NCI-H748 treated with DMSO at 0.1 percent for 48 hours (cell line): Measurements from ENCODE around the gene INTU.
A peak's percentile ranks its signal among the peaks of the same experiment; 100 is the strongest.
"Not testable (repeated sequence)": the region's sequence is repeated elsewhere in the genome, so short reads cannot be mapped to it uniquely, and the experiment has no call there.

Experiments used
- DNase-seq: peaks from one replicate; lab custom pipeline; 2025; lab: John Stamatoyannopoulos, UW

Gene INTU

DNA sequence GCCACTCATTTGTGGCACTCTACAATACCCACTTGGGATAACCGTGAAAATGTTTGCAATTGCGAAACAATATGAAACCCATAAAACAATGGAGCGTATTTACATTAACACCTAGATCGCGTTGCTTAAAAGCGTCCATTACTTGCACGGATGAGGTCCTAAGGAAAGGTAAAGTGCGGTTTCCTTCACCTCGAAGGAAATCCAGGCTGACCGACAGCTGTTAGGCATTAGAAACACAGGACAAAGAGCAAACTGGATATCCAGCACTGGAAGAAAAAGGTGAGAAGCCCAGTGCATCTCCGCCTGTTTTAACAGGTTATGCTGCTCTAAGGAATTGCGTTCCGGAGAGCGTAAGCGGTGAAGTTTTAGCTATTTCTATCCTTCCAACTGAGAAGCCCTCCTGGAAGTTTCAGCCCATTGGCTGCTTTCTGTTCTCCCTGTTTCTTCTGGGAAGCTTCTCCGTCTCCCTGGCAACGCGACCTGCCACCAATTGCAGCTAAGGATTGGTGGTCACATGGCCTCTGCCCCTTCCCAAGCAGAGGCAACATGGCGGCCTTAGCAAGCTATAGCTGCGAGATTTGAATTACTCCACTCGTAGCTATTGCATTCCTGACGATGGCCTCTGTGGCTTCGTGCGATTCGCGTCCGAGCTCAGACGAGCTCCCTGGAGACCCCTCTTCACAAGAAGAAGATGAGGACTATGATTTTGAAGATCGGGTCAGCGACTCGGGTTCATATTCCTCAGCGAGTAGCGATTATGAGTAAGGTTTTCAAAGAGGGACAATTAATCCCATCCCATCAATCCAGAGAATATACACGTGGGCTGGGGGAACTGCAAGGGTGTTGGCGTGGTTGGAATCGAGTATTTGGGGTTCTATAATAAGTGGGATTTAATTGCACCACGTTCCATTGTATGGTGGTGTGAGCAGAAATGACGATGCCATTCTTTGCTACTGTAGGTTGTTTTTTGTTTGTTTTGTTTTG is at the start of gene INTU:
TSS of gene INTU (plus strand) at position 538 of the 984 bp plus-strand sequence. CDS start at position 616, 78 bp downstream.
- peak; percentile 62 for DNase-seq

GRCh38 chr4:127586496-127586895 is 46.3 kb upstream of the INTU start:
- DNase-seq: not testable (repeated sequence)

DNA sequence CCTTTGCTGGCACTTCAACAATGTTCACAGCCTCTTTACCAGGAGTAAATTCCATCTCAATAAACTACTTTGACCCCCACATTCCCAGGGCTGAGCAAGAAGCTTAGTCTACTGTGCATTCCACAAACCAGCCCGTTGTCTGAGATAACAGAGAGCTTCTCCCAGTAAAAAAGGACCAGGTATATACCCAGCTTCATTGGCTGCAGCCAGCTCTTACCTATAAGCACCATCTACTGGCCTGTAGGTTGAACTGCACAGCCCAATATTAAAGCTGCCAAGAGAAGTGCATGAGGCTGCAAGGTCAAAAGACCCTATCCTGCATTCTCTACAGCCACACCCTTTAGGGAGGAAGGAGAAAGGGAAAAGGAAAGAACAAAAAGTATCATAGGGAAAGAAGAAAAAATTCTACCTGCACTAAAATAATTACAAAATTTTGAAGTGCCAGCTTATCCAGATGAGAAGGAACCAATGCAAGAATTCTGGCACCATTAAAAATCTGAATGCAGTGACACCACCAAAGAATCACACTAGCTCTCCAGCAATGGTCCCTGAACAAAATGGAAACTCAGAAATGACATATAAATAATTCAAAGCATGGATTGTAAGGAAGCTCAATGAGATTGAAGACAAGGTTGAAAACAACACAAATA is 45.7 kb upstream of the INTU start:
- peak; percentile 14 for DNase-seq

DNA sequence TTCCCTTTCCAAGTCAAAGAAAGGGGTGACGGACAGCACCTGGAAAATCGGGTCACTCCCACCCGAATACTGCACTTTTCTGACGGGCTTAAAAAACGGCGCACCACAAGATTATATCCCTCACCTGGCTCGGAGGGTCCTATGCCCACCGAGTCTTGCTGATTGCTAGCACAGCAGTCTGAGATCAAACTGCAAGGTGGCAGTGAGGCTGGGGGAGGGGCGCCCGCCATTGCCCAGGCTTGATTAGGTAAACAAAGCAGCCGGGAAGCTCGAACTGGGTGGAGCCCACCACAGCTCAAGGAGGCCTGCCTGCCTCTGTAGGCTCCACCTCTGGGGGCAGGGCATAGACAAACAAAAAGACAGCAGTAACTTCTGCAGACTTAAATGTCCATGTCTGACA is 43.6 kb upstream of the INTU start:
- not testable (repeated sequence) for DNase-seq

DNA sequence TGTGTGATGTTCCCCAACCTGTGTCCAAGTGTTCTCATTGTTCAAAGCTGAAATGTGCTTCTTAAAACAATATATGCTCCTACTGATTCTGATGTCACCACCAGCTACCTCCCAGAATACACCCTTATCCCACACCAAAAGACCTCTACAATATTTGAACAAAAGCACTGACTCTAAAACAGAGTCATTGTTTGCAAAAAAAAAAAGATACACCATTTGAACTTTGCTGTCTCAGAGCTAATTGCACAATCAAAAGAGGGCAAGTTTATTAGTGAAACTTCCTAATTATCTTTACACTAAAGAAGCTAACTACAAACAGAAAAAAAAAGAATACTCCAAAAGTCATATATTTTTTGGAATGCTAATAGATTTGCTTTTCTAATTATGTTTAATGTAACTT is 34.1 kb upstream of the INTU start:
- no peak for DNase-seq

DNA sequence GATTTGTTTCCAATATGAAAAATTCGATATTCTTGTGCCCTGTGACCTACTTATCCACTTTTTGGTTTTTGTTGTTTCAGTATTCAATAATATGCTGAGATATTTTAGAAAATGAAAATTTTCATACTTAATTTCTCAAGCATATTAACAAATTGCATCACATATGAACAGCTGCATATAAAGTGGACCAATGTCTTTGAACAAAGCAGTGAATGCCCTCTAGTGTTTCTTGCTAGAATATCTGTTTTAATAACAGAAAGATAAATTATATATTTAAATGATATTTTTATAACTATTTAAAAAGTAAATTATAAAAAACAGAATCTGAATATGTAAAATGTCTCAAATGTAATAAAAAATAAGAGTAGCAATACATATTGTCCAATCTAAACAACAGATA is 31.7 kb upstream of the INTU start:
- DNase-seq: no peak

DNA sequence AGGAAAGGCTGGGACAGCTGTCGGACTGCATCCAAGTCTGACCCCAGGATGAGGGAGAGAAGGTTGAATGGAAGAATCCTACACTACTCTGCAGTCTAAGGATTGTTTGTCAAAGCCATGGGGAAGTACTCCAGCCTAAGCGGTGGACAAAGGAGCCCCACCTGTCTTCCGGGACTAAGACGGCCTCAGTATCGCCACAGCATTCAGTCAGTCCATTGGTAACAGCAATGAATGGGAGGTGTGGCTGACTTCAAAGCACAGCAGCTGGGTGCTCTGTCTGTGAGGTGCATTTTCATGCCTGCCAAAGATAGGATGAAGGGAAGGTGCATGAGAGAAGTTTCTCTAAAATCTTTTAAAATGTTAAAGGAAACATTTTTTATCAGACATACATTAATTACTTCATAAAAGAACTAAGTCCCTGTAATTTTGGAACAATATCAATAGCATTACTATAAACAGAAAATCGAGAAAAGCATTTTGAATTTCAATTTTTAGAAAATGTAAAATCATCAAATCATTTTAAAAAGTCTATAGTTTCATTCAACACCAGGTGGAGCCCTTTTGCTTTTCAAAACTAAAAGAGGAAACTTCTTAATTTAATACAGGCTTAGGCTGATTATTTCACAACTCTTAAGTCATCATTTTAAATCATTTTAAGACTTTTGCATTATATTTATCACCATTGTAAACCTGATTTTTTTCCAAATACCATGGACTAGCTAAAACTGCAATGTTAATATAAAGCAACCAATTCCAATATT is 27.6 kb upstream of the INTU start:
- peak; percentile 69 for DNase-seq

GRCh38 chr4:127606823-127607222 is 25.9 kb upstream of the INTU start:
- DNase-seq: no peak

- DNase-seq: no peak
Measured at GRCh38 chr4:127609484-127609883, 23.3 kb upstream of the INTU start.

DNA sequence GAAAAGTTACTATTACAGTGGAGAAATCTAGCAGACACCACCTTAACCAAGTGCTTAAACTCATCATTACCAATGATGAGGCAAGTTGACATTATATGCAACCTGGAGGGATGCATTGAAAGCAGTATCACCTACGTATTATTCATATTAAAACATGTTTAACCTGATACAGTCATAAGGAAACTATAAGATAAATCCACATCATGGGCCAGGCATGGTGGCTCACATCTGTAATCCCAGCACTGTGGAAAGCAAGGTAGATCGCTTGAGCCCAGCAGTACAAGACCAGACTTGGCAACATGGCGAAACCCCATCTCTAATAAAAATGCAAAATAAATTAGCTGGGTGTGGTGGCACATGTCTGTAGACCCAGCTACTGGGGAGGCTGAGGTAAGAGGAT is 22.3 kb upstream of the INTU start:
- DNase-seq: no peak

GRCh38 chr4:127616898-127617297 is 15.9 kb upstream of the INTU start:
- DNase-seq: no peak

- no peak for DNase-seq
Measured at GRCh38 chr4:127618427-127618826, 14.3 kb upstream of the INTU start.

DNA sequence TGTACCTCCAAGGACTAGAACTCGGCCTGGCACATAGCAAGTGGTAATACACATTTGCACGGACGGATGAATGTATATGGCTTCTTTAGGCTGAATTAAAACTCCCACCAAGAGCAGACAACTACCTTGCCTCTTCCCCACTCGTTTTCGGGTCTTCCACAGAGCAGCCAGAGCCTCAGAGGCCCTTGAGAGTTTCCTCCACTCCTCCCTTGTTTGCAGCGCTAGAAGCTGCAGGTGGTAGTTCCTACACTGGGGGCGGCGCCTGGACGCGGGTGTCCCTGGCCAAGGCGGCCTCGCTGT is 10.2 kb upstream of the INTU start:
- no peak for DNase-seq

GRCh38 chr4:127622921-127623796 is 9.6 kb upstream of the INTU start:
- DNase-seq: no peak

GRCh38 chr4:127623797-127624083 is 9.0 kb upstream of the INTU start:
- DNase-seq: no peak

GRCh38 chr4:127624173-127624572 is 8.6 kb upstream of the INTU start:
- no peak for DNase-seq

GRCh38 chr4:127629371-127629770 is 3.4 kb upstream of the INTU start:
- no peak for DNase-seq

DNA sequence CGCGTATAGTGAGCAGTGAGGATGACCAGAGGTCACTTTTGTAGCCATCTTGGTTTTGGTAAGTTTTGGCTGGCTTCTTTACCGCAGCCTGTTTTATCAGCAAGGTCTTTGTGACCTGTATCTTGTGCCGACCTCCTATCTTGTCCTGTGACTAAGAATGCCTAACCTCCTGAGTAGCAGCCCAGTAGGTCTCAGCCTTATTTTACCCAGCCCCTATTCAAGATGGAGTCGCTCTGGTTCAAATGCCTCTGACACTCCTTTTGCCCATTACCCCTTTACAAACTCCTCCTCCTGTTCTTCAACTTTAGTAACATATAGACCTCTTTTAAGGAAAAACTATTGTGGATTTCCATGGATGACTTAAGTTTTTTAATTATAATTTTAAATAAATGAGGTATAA is 2.6 kb upstream of the INTU start:
- no peak for DNase-seq

DNA sequence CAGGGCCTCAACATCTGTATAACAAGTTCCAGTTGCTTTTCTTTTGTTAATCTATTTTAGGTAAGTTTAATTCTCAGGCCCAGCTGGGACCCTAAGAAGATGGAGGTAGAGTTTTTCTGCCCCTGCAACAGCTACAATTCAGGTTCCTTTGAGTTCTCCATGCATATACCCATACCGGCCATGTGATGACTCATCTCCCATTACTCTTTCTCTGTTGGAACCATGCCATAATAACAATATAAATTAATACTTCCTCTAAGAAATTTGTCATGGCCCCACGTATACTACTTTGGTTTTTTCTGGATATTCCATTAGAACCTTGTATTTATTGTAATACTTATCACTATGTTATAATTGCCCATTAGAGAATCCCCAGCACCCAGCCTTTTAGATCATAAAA is 1.3 kb upstream of the INTU start:
- no peak for DNase-seq

DNA sequence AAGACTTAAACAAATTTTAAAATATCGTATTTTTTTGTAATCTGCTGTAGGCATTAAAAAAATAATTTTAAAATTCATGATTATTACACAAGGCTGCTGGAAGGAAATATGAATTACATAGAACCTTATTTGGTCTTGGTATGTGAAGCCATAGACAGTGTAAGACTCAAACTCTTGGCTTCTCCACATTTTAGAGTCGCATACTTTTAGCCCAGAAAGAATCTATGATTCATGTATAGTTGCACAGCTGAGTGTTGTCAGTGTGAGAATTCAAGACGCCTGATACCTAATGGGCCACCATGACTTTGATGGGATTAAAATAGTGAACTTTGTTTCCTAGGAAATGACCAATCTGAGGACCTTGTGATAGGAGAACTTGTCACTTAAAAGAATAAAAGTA is 1.4 kb downstream of the INTU start:
- no peak for DNase-seq

- no peak for DNase-seq
Measured at GRCh38 chr4:127641524-127641923, 8.8 kb downstream of the INTU start.

GRCh38 chr4:127642169-127642568 is 9.4 kb downstream of the INTU start:
- DNase-seq: no peak
